GM18508 (cell line): Measurements from ENCODE around the gene NACC2.
"Not testable (repeated sequence)": the region's sequence is repeated elsewhere in the genome, so short reads cannot be mapped to it uniquely, and the experiment has no call there.

Experiments
- ATAC-seq: cut with Tn5 transposase; IDR thresholded peaks from one replicate; pipeline ENCODE4 v1.9.1; 2021; ENCODE audit warnings: moderate number of reproducible peaks; ENCODE audit not compliant: insufficient read depth, unreplicated experiment

Gene NACC2

GRCh38 chr9:136049491-136050265, 45.4 kb downstream of the NACC2 start:
- ATAC-seq = no peak

- no peak for ATAC-seq
Measured at GRCh38 chr9:136048560-136049411, 46.3 kb downstream of the NACC2 start.

DNA sequence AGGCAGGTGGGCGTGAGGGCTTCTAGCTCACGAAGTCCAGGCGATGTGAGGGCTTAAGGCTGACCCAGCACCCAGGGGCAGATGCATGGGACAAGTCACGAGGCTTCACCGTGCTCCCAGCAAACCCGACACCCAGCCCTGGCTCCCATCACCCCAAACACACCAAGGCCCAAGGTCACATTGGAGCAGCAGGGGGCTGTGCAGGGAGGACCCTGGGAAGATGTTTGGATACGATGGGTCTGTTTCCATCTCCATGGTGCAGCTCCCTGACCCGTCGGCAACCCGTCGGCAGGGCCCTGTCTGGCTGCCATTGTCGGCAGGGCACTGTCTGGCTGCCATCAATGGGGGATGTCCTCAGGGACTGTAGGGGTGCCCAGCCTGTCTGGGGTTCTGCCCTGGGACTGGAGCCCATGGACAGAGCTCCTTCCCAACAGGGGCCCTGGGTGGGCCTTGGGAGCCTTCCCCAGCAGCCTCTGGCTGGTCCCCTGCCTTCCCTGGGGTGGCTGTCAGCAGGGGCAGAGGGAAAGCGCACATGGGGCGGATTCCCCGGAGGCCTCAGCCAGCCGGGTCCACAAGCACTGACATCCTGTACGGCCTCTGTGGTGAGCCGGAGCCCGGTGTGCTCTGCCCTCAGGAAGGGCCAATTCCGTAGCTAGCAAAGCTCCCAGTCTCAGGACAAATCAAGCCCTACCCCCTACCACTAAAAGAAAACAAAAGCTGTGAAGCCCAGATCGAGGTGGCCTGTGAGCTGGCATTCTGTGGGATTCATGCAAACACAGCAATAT, 47.1 kb downstream of the NACC2 start:
- ATAC-seq = no peak

GRCh38 chr9:136047076-136047774, 47.9 kb downstream of the NACC2 start:
- ATAC-seq = no peak

- no peak for ATAC-seq
Measured at GRCh38 chr9:136046554-136046920, 48.6 kb downstream of the NACC2 start.

DNA sequence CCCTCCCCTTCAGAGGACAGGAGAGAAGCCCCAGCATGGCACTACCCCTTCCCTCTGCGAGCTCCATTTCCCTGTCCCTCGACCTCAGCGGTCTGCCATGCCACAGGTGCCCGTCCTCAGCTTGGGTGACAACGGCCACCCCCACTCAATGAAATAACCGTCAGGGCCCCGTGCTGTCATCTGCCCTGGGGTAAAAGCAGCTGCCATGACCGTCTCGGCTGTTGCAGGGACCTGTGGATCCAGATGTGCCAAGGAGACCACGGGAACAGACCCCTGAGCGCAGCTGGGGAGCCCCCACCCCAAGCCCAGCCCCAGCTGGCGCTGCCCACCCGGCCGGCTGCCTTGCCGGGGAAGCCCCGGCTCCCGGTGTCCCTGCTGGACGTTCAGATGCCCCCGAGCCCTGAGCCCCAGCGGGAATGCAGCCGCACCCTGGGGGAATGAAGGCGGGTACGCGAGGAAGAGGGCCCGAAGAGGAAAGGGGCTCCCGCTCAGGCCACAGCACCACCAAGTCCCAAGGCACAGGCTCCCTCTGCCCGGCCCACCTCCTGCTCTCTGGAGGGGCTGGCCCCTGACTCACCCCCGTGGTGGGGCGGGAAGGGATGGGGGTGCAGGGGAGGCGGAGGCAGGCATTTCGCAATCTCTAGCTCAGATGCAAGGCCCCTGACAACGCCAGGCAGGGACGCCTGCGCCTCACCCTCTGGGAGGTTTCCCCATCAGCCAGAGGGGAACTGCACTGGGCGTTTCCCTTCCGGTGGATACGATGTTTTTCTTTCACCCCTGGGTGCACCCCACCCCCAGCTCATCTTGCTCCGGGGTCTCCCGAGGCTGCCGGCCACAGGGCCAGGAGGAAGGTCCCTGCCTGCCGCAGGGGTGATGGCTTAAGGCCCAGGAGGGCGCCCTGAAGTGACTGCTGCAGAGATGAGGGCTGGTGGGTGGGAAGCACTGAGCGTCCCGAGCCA, 49.2 kb downstream of the NACC2 start:
- no peak for ATAC-seq

DNA sequence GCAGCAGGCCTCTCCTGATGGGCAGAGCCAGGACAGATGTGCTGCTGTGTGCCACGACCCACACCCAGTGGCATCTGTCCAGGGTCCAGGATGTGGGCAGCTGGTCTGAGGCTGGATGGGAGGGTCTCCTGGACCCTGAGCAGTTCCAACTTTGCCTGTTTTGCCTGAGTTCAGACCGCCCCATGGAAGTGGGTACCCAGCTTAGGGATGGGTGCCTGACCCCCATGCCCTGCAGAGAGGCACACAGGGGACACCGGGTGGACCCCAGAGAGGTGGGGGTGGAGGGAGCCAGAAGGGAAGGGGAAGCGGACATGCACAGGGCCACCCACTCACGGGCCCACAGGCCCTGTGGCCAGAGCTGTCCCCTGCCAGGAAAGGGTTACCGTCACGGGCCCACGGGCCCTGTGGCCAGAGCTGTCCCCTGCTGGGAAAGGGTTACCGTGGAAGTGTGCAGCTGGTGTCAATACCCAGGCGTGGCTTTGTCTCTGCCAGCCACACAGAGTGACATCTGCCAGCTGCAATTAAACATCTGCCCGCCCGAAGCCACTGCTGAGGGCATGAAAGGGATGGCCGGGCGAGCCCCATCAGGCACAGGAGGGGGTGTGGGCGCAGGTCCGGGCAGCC, 50.0 kb downstream of the NACC2 start:
- ATAC-seq = no peak

DNA sequence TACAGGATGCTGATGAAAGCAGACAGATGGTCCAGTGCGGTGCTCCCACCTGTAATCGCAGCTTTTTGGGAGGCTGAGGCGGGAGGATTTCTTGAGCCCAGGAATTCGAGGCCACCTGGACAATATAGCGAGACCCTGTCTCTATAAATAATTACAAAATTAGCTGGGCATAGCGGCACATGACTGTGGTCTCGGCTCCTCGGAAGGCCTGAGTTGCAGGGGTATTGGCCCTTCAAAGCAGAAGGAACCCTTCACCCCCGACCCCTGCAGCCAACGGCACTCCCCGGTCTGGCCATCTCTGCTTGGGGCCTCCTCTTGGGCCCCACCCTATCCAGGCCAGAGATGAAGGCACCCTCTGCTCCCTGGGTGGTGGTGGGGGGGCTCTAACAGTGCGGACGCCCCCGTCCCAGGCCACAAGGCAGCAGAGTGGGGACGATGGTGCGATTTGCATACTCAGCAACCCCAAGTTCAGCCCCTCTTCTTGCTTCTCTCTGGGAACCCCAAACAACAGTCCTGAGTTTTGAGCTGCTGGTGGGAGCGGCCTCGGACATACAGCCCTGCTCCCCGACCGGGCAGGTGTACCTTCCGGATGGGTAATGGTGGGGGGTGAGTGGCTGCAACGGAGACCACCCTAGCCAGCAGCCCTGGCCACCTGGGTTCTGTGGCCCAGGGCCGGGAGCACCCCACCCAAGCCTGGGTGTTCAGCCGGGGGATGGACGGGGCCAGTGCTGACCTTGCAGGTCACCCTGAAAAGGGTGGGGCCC, 50.7 kb downstream of the NACC2 start:
- no peak for ATAC-seq

- ATAC-seq = no peak
Measured at GRCh38 chr9:136043441-136043991, 51.6 kb downstream of the NACC2 start.

- ATAC-seq = no peak
Measured at GRCh38 chr9:136042541-136042940, 52.5 kb downstream of the NACC2 start.

GRCh38 chr9:136040848-136041247, 54.2 kb downstream of the NACC2 start:
- not testable (repeated sequence) for ATAC-seq

DNA sequence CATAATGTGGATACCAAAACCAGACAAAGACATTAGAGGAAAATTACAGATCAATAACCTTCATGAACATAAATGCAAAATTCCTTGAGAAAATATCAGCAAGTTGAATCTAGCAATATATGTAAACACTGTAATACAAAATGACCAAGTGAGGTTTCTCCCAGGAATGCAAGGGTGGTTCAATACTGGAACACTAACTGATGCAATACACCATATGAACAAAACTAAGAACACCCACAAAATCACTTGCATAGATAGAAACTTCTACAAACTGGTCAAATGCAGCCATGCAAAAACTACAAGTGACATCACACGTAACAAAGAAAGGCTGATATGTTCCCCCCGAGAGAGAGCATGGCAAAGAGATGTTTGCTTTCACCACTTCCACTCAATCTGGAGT, 55.6 kb downstream of the NACC2 start:
- no peak for ATAC-seq

DNA sequence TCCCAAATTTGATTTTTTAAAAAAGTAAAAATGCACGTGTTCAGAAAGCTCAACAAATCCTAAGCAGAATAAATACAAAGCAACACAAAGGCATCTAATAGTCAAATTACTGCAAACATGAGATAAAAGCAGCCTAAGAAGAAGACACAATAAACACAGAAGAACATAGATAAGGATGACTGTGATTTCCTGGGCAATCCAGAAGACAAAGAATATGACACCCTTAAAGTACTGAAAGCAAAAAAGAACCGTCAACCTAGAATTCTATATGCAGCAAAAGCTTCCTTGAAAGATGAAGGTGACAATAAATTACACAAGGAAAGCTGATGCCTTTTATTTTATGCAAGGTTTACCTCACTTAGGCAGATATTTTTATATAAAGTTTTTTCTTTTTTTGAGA, 58.2 kb downstream of the NACC2 start:
- no peak for ATAC-seq

DNA sequence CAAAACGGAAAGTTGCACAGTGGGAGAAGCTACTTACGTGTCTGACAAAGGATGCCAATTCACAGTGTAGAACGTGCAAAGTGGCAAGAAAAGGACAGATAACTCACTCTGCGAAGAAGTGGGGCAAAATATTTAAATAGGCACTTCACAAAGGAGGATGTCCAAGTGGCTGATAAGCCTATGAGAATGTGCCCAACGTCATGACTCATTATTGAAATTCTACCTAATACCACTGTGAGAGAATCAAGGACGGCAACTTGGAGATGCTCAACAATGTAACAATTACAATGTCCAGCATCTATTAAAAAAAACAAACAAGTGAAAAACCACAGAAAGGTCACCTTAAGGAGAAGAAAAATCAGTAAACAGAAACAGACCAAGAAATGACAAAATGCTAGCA, 59.0 kb downstream of the NACC2 start:
- no peak for ATAC-seq

- ATAC-seq = no peak
Measured at GRCh38 chr9:136031741-136032730, 63.1 kb downstream of the NACC2 start.

DNA sequence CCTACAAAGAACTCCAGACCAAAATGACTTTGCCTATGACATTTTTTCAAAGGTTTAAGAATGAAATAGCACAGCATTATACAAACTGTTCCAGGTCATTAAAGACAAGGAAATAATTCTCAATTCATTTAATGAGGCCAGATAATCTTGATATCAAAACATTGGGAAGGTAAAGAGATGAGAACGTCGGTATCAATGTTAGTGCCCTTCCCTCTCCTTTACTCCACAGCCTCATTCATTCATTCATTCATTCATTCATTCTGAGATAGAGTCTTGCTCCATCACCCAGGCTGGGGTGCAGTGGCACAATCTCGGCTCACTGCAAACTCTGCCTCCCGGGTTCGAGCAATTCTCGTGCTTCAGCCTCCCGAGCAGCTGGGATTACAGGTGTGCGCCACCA, 64.0 kb downstream of the NACC2 start:
- ATAC-seq = no peak

- no peak for ATAC-seq
Measured at GRCh38 chr9:136029556-136029955, 65.5 kb downstream of the NACC2 start.
